Measurements from ENCODE around the gene PTRHD1. TPM values are rescaled to one million over a fixed set of nuclear protein-coding genes. Genes with fewer than 3 reads are reported as not detected.

The PTRHD1 gene
- total RNA-seq, 2 experiments from 2014 or later, result 24.5 to 27.1 TPM

Other genes starting within 250 kb of the PTRHD1 start
- gene CENPO, start within 50 bp of the PTRHD1 start, total RNA-seq, result 10 to 100 TPM; 47.5 to 49.6 TPM
- gene ADCY3, start 126.8 kb upstream of the PTRHD1 start, total RNA-seq, result 10 to 100 TPM; 87.0 to 88.5 TPM
- 1 to 10 TPM; 3.3 to 4.1 TPM for gene DNAJC27, start 178.6 kb upstream of the PTRHD1 start, total RNA-seq
- gene EFR3B, start 248.7 kb upstream of the PTRHD1 start, total RNA-seq, result under 1 TPM; 0.17 to 0.25 TPM

Data from activated CD8-positive, alpha-beta memory T cell treated with anti-CD3 and anti-CD28 coated beads for 36 hours (primary cell).